SK-N-MC (cell line): Measurements from ENCODE around the gene APBA1.

Experiments
- EZH2 ChIP-seq: fragments of 200-600 bp; sonication (generic); IDR thresholded peaks from one replicate; pipeline ENCODE4 v1.6.1; 2017; ENCODE audit warnings: antibody characterized with exemption
- FOXP2 ChIP-seq: optimal IDR thresholded peaks from 2 replicates; pipeline ENCODE3; 2011; ENCODE audit warnings: mild to moderate bottlenecking, moderate library complexity; ENCODE audit not compliant: insufficient read depth; ENCODE audit errors: extremely low read length, control extremely low read depth
- POLR2AphosphoS5 ChIP-seq: IDR thresholded peaks from 2 replicates; pipeline ENCODE4 v1.6.1; 2012; ENCODE audit warnings: mild to moderate bottlenecking, low read depth, low read length, borderline replicate concordance

DNA sequence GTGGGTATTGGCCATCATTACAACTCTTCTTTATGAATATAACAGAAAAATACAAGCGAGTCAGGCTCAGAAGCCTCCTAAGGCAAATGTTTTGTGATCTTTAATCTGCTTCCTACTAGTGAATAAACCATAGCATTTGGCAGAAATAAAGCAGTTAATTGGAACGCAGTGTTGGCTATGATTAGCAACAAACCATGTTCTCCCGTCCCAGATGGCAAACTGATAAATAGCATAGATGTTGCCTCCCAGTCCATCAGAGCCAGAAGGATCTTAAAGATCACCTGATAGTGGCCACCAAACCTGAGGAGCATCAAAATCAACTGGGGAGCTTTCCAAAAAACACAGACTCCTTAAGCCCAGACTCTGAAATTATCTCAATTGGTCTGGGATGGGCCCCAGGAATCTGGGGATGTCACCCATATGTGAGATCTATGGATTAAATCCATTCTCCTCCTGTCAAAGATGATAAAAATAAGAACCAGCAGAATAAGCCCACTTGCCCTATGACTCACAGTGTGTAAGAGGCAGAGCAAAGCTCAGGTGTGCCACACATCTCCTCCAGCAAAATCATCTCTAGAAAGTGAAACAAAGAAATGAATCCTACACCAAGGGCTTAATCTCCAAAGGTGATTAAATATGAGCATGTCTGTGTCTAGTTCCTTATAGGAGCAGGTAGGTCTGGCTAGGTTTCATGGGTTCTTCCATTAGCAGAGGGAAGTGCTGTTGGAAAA lies 50.3 kb downstream of the APBA1 start:
- TF ChIP-seq EZH2: no peak
- TF ChIP-seq POLR2AphosphoS5: no peak
- no peak for TF ChIP-seq FOXP2
